Suppressor macrophage treated with lipopolysaccharide for 1 hour (primary cell): ENCODE data around the gene PRKCA.
"Not testable (repeated sequence)": the region's sequence is repeated elsewhere in the genome, so short reads cannot be mapped to it uniquely, and the experiment has no call there.

Experiments used
- DNase-seq, 3 donors: peaks; one replicate each; pipeline ENCODE4 v3.0.0-alpha.2; 2020 to 2022

PRKCA gene

DNA sequence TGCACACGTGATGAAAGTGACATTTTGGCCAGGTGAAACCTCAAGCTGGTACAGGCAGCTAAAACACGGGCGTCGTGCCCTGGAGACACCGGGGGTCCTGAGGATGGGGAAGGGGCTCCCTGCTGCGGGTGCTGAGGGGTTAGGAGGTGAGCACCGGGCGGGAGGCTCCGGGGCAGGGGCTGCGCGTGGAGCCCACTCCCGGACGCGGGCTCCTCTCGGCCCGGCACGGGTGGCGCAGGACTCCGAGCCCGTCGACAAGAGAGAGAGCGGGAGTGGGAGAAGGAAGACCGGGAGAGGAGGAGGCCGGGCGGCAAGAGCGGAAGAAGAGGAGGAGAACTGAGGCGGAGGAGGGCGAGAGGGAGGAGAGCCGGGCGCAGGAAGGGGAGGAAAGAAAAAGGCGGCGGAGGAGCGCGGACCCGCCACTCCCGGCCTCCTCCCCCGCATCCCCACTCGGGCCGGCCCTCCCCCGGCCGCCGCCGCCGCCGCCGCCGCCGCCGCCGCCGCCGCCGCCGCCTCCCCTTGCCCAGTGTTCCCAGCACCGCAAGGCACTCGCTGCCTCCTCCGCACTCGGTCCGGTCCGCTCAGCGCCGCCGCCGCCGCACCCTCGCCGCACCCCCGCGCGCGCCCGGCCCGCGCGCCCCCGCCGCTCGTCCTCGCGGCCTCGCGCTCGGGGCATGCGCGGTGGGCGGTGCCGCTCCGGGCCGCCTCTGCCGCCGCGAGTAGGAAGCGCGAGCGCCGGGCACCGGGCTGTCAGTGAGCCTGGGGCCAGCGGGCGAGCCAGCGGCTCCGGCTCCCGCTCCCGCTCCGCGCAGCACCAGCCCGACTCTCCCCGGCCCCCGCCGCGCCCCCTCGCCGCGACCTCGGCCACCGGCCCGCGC is at the start of gene PRKCA:
TSS of gene PRKCA (plus strand) at position 750 of the 878 bp plus-strand sequence.
- peak; percentile 86 to 95 (median 92) for DNase-seq

DNA sequence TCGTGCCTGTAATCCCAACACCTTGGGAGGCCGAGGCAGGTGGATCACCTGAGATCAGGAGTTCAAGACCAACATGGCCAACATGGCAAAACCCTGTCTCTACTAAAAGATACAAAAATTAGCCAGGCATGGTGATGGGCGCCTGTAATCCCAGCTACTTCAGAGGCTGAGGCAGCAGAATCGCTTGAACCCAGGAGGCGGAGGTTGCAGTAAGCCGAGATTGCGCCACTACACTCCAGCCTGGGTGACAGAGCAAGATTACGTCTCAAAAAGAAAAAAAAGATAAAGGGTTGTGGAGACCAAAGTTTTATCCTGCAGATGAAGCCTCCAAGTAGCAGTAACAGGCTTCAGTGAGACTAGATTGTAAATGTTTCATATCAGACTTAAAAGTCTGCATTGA is 49.0 kb upstream of the PRKCA start:
- DNase-seq = not testable (repeated sequence)

DNA sequence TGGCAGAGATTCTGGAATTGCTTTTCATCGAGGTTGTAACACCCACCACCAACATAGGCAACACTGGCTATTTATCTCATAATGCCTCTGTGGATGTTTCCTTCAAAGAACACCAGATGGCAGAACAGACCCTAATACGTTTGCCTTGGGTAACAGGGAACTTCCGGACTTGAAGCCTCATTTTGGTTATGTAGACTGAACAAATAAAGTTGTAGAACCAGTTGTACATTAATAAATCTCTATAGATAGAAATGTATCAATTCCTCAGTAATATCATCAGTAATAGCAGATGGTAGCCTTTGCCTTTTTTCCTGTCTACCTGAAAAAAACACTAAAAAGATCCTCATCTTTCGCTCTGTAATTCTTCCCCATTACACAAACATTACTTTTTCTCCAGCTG is 47.3 kb upstream of the PRKCA start:
- peak; percentile 66 to 81 (median 78) for DNase-seq

DNA sequence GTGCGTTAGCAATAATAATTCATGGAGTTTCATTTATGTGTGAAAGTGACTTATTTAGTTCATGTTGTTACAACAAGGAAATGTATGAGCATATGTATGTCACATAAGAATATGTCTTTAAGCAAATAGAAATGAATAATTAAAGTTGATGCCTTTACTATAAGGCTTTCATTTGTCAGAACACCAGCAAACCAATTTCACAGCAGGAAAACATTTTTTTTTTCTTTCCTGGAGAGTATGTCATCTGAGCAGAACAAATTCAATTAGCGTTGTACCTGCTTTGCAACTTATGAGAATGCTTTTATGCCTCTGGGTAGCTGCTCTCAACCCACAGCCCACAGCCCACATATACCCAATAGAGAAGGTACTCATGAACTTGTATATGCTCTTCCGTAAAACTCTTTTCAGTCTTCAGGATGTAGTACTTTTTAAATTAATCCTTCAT is 46.9 kb upstream of the PRKCA start:
- no peak for DNase-seq

DNA sequence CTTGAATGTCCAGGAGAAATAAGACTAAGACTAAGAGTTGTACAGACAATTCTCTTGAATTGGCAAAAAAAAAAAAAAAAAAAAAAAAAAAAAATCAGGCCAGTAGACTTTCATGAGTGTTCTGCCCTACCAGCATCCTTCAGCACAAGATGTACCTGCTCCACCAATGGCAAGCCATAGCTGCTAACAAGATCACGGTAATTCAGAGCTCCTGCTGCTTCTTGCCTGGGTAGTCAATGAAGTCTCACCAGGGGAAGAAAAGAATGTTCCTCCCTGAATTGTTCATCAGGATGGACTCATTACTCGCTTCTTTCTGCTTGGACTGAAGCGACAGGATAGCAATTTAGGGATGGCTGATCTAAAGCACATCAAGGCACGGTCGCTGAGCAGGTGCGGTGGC is 42.1 kb upstream of the PRKCA start:
- DNase-seq = no peak

DNA sequence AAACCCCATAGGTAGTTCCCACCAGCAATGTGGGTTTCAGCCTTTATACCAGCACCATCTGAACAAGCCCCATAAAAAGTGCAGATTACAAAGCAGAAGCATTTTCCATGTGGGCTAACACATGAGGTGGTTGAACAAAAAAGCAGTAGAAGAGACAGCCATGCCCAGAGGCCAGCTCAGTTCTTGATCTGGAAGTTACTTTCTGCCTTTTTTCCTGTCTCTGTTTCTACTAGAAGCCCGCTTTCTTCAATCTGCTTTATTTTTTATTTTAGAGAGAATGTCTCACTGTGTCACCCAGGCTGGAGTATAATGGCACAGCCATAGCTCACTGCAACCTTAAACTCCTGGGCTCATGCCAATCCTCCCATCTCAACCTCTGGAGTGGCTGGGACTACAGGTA is 41.7 kb upstream of the PRKCA start:
- no peak for DNase-seq

DNA sequence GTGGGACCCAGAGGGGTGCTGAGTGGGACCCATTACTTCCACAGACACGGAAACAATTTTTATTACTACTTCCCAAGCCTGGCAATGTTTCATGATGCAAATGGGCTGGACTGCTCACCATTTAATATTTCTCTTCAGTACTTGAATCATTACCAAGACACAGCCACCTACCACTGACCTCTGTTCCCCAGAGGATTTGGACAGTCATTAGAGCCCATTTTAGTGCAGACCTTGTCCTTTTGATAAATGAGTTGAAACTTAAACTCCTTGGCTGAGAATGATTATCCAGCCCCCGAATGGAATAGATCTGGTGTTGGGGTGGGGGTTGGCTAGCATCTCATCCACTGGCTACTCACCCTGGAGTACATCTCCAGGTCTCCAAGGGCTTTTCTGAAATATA is 39.6 kb upstream of the PRKCA start:
- DNase-seq = no peak

DNA sequence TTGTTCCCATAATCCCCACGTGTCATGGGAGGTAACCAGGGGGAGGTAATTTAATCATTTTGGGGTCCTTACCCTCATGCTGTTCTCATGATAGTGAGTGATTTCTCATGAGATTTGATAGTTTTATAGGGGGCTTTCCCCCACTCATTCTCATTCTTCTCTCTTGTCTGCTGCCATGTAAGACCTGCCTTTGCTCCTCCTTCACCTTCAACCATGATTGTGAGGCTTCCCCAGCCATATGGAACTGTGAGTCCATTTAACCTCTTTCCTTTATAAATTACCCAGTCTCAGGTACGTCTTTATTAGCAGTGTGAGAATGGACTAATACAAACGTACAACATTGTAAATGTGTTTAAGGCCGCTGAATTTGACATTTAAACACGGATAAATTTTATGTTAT is 37.7 kb upstream of the PRKCA start:
- no peak for DNase-seq

DNA sequence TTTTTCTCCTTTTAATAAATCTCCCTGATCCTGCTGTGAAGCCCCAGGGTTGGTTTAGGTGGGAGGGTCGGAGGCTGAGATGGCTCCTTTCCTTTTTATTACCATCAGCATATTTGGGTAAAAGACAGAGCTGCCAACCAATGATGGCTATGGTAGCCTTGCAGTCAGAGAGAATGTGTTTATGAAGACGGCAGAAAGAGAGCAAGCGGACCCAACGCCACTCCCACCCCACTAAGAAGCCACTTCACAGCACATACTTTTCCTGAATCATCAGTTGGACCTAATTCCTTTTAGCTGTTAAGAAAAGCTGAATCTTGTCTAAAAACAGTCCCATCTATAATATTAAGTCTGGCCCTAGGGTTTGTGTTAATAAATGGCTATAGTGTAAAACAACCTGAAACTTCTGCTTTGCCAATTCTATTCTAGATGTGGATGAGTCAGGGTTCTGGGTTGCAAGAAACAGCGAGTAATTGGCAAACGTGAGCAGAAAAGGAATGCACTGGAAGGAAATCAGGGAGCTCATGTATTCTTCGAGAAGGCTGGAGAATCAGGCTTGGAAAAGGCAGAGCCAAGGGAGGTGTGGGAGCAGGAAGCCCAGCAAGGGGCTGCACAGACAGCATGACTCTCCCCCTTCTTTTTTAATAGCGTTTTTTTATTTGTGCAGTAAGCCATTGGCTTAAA is 34.0 kb upstream of the PRKCA start:
- DNase-seq = no peak

DNA sequence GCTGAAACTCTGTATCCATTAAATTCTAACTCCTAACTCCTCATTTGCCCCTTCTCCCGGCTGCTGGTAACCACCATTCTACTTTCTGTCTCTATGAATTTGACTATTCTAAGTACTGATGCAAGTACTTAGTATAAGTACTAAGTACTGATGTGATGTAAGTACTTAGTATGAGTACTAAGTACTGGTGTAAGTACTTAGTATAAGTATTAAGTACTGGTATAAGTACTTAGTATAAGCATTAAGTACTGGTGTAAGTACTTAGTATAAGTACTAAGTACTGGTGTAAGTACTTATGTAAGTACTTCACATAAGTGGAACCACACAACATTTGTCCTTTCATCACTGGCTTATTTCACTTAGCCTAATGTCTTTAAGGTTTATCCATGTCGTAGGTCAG is 32.3 kb upstream of the PRKCA start:
- DNase-seq = no peak

DNA sequence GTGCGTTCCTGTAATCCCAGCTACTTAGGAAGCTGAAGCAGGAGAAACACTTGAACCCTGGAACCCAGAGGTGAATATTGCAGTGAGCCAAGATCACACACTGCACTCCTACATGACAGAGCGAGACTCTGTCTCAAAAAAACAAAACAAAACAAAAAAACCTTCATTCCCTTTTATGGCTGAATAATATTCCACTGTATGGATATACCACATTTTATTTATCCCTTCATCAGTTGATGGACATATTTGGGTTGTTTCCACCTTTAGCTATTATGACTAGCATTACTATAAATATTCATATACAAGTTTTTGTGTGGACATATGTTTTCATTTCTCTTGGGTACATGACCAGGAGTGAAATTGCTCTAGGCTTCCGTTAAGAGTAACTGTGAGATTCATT is 30.9 kb upstream of the PRKCA start:
- no peak for DNase-seq

DNA sequence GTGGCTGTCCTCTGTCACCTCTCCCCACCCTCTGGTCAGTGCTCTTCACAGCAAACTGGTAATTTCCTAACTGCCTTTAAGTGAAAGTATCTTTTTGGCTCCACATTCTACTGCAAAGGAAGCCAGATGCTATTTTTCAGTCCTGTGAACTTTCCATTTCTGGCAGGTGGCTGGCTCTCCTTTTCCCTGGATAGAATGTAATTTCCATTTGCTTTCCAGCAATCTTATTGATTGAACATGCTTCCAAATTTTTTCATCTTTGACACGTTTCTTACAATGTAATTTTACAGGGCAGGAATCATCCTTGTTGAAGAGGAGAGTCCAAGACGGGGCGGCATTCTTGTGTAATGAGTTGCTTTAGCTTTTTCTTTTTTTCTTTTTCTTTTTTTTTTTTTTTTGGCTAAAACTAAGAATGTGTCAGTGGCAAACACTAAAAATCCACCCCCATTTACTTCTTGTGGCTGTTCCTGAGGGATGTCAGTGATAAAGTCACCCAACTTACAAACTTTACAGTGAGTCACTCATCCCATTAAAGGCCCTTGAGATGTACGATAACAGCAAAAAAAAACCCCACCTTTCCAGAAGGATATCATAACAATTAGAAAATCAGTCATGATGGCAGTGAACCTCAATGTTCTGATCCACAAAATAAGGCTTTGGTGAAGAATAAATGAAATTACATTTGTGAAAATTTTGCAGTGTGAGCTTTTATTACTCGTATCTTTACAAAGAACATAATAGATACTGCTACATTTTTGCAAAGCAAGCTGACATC is 29.4 kb upstream of the PRKCA start:
- no peak for DNase-seq

DNA sequence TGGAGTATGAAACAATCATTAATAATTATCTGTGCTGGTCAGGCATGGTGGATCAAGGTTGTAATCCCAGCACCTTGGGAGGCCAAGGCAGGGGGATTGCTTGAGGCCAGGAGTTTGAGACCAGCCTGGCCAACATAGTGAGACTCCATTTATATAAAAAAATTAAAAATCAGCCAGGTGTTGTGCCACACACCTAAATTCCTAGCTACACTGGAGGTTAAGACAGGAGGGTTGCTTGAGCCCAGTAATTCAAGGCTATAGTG is 28.9 kb upstream of the PRKCA start:
- DNase-seq = no peak

DNA sequence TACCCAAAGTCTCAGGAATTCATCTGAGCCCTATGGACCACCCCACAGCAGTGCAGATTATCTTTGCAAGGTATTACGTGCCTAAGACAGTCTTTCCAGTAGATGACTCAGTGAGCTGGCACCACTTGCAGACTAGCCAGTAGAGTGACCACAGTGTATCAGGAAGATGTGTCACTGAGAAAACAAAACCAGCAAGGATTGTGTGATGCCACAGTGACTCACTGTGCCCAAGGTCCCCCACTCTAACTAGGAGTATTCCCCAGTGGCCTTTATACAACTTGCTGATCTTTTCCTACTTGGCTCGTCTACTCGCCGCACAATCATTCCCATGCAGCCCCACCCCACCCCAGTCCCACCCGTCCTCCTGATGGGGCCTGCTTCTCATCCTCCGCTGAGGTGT is 26.8 kb upstream of the PRKCA start:
- peak; percentile 20 to 69 (median 32) for DNase-seq

DNA sequence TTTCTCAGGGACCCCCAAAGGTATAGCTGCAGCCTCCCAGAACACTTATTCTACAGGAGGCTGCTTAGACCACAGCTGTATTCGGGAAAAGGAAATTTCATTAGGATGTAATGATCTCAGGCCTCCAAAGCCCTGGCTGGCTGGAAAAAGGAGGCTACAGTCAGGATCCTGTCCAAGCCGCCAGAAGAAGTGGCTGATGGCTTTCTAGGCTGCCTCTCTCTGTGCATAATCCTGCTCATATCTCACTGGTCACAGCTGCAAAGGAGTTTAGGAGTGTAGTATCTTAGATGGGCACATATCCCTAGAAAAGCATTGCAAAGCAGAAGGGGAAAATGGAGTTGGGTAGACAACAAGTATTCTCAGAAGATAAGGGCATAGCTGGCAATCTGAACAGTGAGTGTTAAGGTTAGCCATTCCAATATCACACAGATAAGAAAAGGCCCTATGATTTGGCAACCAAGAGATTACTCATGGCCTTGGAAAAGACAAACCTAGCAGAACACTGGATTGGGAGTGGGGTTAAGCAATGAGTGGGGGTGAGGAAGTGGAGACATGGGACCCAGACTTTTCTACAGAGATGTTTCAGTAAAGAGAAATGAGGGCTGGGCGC is 26.0 kb upstream of the PRKCA start:
- peak in 2 of 3 donors; percentile 22 to 39 for DNase-seq

DNA sequence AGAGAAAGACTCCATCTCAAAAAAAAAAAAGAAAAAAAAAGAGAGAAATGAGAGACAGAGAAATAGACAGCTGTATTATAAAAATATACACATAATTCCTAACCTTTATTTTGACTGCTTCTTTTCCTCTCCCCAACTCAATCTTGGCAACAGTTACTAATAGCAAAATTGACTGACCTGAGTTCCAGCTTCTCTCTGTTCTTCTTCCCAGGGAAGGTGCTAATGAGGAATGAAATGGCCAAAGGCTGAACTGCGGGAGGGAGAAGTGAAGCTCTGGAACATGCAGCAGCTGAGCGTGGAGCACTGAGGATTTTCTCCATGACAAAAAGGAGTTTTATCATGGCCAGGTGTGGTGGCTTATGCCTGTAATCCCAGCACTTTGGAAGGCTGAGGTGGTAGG is 25.2 kb upstream of the PRKCA start:
- DNase-seq = no peak

DNA sequence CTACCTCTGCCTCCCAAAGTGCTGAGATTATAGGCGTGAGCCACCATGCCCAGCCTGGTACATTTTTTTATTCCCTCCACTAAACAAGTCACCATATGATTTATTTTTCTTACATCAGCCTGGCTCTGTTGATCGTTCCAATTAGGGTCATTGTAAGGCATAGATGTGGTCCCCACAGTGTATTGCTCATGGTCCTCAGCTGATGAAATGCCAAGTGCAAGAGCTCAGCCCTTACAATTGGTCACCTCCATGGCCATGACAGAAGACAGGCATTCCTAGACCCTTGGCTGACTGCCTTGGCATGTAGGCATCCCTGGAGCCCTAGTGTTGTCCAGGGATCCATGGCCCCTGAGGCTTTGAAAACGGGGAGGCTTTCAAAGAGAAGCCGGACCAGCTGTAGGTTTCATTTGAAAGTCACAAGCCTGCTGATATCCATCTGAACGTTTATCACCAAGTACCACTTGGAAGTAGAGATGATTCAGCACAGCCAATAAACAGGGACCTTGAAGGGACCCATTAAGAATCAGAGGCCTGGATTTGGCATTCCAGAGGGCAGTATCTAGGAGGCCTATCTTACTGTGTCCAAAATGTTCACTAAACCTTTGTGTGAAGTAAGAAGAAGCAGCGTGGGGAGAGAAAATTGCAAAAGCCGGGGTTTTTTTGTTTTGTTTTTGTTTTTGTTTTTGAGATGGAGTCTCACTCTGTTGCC is 20.6 kb upstream of the PRKCA start:
- no peak for DNase-seq

DNA sequence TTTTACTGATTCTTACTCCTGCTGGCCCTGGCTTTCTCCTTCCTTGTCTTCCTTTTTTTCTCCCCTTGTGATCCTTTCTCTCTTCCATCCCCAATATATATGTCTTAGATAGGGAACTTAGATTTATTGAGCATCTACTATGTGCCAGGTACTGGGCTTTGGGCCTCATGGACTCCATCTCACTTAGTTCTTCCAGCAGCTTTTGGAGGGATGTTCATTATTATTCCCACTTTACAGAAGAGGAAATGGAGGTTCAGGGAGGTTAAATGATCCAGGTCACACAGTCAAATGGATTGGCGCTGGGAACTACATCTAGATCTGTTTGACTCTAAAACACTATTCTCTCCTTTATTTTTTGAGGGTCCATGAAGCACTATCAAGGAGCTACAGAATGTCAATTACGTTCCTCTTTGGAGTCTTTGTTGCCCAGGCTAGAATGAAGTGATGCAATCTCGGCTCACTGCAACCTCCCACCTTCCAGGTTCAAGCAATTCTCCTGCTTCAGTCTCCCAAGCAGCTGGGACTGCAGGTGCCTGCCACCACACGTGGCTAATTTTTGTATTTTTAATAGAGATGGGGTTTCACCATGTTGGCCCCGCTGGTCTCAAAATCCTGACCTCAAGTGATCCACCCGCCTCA is 19.0 kb upstream of the PRKCA start:
- no peak for DNase-seq

DNA sequence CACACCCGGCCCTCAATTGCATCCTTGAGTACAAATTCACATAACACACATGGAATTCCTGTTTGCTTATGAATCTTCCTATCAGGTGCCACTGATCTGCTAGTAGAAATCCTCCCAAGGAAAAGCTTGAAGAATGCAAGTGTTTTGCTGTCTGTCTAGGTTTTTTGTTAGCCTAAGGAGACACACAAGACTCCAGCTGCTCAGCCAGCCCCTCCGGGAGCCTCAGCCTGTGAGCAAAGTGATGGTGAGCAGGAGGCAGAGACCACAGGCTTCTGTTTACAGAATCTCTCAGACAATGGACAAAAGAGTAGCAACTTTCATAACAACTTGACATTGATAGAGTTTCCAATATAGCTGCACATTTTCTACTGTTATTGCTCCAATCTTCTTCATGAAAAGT is 18.4 kb upstream of the PRKCA start:
- DNase-seq = no peak

DNA sequence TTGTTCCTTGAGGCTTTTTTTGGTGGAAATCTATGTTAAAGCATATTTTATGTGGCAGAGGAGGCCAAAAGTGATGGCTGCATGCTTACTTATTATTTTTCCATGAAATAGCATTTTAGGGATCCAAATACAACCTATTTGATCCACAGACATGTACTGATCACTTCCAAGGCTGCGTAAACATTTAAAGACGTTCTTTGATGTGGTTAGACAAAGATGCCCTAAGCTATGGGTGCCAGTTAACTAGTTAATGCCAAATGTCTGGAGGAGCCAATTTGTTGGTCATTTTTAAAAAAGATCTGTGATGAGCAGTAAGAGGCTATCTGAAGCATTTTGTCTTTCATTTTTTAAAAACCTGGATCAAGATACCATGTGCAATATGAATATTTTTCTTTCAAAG is 17.3 kb upstream of the PRKCA start:
- DNase-seq = no peak

DNA sequence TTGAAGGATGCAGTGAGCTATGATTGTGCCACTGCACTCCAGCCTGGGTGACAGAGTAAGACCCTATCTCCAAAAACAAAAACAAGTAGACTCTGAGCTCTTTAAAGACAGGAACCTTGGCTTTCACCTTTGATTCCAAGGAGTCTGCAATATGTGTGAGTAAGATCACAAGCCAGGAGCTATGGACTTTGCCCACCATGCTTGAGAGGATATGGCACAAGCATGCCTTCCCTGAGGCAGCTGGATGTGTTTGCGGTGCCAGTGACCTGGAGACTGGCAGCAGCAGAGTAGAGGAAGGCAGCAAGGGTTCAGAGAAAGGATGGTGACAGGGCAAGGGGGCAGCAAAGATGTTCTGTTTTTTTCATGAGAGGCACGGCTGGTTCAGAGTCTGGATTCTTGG is 14.5 kb upstream of the PRKCA start:
- no peak for DNase-seq

DNA sequence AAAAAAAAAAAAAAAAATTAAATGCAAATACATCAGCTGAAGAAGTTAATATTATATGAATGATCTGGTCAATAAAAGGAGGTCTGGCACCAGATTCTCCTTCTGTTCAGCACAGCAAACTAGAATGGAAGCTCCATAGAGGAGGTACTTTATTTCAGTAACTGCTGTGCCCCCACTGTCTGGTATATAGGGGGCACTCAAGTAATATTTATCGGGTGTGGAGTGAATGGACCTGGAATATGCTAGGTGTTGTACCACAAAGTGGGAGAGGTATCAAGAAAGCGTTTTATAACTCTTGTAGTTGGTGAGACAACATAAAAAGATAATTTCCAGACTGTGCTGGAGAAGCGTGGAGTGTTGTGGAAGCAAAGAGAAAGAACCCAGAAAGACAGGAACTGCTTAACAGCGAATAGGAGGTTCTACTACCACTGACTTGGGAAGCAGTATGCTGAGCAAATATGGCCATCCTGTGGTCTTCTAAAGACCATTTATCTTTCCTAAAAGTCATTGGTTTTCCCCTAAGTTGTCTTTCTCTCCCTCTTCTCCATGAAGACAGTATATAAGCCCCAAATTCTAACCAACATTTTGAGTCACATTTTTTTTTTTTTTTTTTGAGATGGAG is 12.2 kb upstream of the PRKCA start:
- DNase-seq = no peak
